ENCODE data around the gene TMEM131L.

The TMEM131L gene

GRCh38 chr4:153570228-153570973 lies 104.2 kb downstream of the TMEM131L start:
- H3K4me3 ChIP-seq (replicated peaks in 1 of 2; ENCODE audit: low read depth in 2 of 2, low read length in 2 of 2) = no peak overlapping the region
- no peak for TF ChIP-seq CTCF (IDR thresholded peaks at IDR 0.05; ENCODE audit: low read depth, low read length)
- DNase-seq (ENCODE audit: low read depth in 2 of 2) = no peak

GRCh38 chr4:153571006-153571545 lies 104.9 kb downstream of the TMEM131L start:
- no peak overlapping the region for H3K4me3 ChIP-seq (replicated peaks in 1 of 2; ENCODE audit: low read depth in 2 of 2, low read length in 2 of 2)
- no peak for DNase-seq (ENCODE audit: low read depth in 2 of 2)
- TF ChIP-seq CTCF (IDR thresholded peaks at IDR 0.05; ENCODE audit: low read depth, low read length) = no peak

GRCh38 chr4:153572609-153573008 lies 106.4 kb downstream of the TMEM131L start:
- TF ChIP-seq CTCF (IDR thresholded peaks at IDR 0.05; ENCODE audit: low read depth, low read length) = no peak
- H3K4me3 ChIP-seq (replicated peaks in 1 of 2; ENCODE audit: low read depth in 2 of 2, low read length in 2 of 2) = no peak overlapping the region
- DNase-seq (ENCODE audit: low read depth in 2 of 2) = no peak

GRCh38 chr4:153573221-153573620 lies 107.1 kb downstream of the TMEM131L start:
- no peak for DNase-seq (ENCODE audit: low read depth in 2 of 2)

GRCh38 chr4:153573881-153574802 lies 108.0 kb downstream of the TMEM131L start:
- H3K4me3 ChIP-seq (replicated peaks in 1 of 2; ENCODE audit: low read depth in 2 of 2, low read length in 2 of 2) = no peak overlapping the region
- DNase-seq (ENCODE audit: low read depth in 2 of 2) = peak; percentile 85 to 92

More at GRCh38 chr4:153573221-153573620, 107.1 kb downstream of the TMEM131L start:
- no peak for TF ChIP-seq CTCF (IDR thresholded peaks at IDR 0.05; ENCODE audit: low read depth, low read length)
- H3K4me3 ChIP-seq (replicated peaks in 1 of 2; ENCODE audit: low read depth in 2 of 2, low read length in 2 of 2) = no peak overlapping the region

GRCh38 chr4:153576443-153576774 lies 110.2 kb downstream of the TMEM131L start:
- DNase-seq (ENCODE audit: low read depth in 2 of 2) = no peak
- no peak for TF ChIP-seq CTCF (IDR thresholded peaks at IDR 0.05; ENCODE audit: low read depth, low read length)
- H3K4me3 ChIP-seq (replicated peaks in 1 of 2; ENCODE audit: low read depth in 2 of 2, low read length in 2 of 2) = no peak overlapping the region

More at GRCh38 chr4:153573881-153574802, 108.0 kb downstream of the TMEM131L start:
- peak; percentile 68 for TF ChIP-seq CTCF (IDR thresholded peaks at IDR 0.05; ENCODE audit: low read depth, low read length)
